ENCODE data around the gene CABP4.

Gene CABP4

DNA sequence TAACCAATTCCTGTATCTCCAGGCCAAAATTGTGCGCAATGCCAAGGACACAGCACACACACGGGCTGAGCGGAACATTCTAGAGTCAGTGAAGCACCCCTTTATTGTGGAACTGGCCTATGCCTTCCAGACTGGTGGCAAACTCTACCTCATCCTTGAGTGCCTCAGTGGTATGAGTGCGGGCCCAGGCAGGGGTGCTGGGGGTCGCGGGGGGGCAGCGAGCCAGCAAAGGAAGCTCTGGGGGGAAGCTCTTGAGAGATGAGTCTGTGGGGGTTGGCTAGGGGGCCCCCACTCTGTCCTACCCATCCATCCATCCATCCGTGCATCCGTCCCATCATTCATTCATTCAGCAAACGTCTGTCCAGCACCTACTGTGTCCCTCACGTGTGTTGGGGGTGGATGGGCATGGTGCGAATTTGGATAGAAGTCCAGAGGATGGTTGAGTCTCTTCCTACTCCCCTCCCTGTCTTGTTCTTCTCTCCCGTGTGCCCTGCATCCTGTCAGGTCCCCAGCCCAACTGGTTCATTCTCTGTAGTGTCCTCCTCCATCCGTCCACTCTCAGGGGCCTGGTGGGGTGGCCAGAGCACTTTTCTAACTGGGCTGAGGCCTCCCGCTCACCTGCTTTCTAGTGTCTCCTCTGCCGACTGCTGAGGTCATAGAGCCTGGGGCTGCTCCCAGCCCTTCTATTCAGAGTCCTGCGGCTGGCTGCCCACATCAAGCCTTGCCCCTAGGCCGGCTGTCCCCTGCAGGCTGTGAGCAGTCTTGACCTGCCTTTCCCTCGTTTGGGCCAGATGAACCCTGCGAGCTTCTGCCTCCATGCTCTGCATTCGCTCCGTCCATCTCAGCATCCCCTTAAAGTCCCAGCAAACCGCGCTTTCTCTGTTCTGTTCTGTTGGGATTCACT is 23.6 kb upstream of the CABP4 start:
- Histone ChIP-seq H3K27me3 (ENCODE audit: insufficient read depth, low read length) (no peaks in the 10 kb centered on the region), H3K27ac (ENCODE audit: low read depth, low read length, poor library complexity, severe bottlenecking) (peak overlapping the region; percentile 97), H3K4me3 (ENCODE audit: low read depth, low read length, poor library complexity, severe bottlenecking) (no peak overlapping the region), H3K36me3 (ENCODE audit: insufficient read depth, low read length) (peaks cover 62% of the 10 kb centered on the region), H2AFZ (ENCODE audit: low read length) (no peak overlapping the region), H3F3A (ENCODE audit: insufficient read depth, low read length) (no peaks in the 10 kb centered on the region), H3K9me3 (ENCODE audit: low read length) (no peaks in the 10 kb centered on the region), H3K4me2 (ENCODE audit: low read length) (no peak overlapping the region), H3K9me2 (ENCODE audit: low read depth, low read length) (no peaks in the 10 kb centered on the region), H4K20me1 (ENCODE audit: insufficient read depth, low read length) (no peaks in the 10 kb centered on the region), H3K9ac (ENCODE audit: low read length) (no peak overlapping the region; the same call in 1 of the 2 replicates), H3K4me1 (ENCODE audit: insufficient read depth, low read length, severe bottlenecking) (peaks cover 78% of the 10 kb centered on the region), H3K79me2 (ENCODE audit: insufficient read depth, low read length) (peaks cover 10% of the 10 kb centered on the region)
- no peak for TF ChIP-seq EZH2 (IDR thresholded peaks at IDR 0.05; ENCODE audit: borderline replicate concordance, low read length)
- TF ChIP-seq, protein P1, sequence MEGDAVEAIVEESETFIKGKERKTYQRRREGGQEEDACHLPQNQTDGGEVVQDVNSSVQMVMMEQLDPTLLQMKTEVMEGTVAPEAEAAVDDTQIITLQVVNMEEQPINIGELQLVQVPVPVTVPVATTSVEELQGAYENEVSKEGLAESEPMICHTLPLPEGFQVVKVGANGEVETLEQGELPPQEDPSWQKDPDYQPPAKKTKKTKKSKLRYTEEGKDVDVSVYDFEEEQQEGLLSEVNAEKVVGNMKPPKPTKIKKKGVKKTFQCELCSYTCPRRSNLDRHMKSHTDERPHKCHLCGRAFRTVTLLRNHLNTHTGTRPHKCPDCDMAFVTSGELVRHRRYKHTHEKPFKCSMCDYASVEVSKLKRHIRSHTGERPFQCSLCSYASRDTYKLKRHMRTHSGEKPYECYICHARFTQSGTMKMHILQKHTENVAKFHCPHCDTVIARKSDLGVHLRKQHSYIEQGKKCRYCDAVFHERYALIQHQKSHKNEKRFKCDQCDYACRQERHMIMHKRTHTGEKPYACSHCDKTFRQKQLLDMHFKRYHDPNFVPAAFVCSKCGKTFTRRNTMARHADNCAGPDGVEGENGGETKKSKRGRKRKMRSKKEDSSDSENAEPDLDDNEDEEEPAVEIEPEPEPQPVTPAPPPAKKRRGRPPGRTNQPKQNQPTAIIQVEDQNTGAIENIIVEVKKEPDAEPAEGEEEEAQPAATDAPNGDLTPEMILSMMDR (IDR thresholded peaks at IDR 0.05; ENCODE audit: low read length) = no peak

- peaks cover 65% of the 10 kb centered on the region for H3K36me3 ChIP-seq (ENCODE audit: insufficient read depth, low read length)
- no peaks in the 10 kb centered on the region for H3K9me2 ChIP-seq (ENCODE audit: low read depth, low read length)
- no peaks in the 10 kb centered on the region for H4K20me1 ChIP-seq (ENCODE audit: insufficient read depth, low read length)
- H3K27ac ChIP-seq (ENCODE audit: low read depth, low read length, poor library complexity, severe bottlenecking) = peak overlapping the region; percentile 97
- TF ChIP-seq EZH2 (IDR thresholded peaks at IDR 0.05; ENCODE audit: borderline replicate concordance, low read length) = no peak
- TF ChIP-seq, protein P1 (IDR thresholded peaks at IDR 0.05; ENCODE audit: low read length) = no peak
- H3K9me3 ChIP-seq (ENCODE audit: low read length) = no peaks in the 10 kb centered on the region
- peaks cover 10% of the 10 kb centered on the region for H3K79me2 ChIP-seq (ENCODE audit: insufficient read depth, low read length)
- H3K4me2 ChIP-seq (ENCODE audit: low read length) = peak overlapping the region; percentile 89; the same call in 1 of the 2 replicates
- H3K4me3 ChIP-seq (ENCODE audit: low read depth, low read length, poor library complexity, severe bottlenecking) = peak overlapping the region; percentile 18
- H2AFZ ChIP-seq (ENCODE audit: low read length) = no peak overlapping the region
- no peak overlapping the region; the same call in 1 of the 2 replicates for H3K9ac ChIP-seq (ENCODE audit: low read length)
- no peaks in the 10 kb centered on the region for H3F3A ChIP-seq (ENCODE audit: insufficient read depth, low read length)
- no peaks in the 10 kb centered on the region for H3K27me3 ChIP-seq (ENCODE audit: insufficient read depth, low read length)
- peaks cover 80% of the 10 kb centered on the region for H3K4me1 ChIP-seq (ENCODE audit: insufficient read depth, low read length, severe bottlenecking)
These were observed 22.4 kb upstream of the CABP4 start for GRCh38 chr11:67432655-67433349.

- Histone ChIP-seq H3K4me3 (ENCODE audit: low read depth, low read length, poor library complexity, severe bottlenecking) (peak overlapping the region; percentile 79), H3K27ac (ENCODE audit: low read depth, low read length, poor library complexity, severe bottlenecking) (peak overlapping the region; percentile 97), H3K9ac (ENCODE audit: low read length) (peak overlapping the region; percentile 92; the same call in 1 of the 2 replicates), H3K9me3 (ENCODE audit: low read length) (no peaks in the 10 kb centered on the region), H3K79me2 (ENCODE audit: insufficient read depth, low read length) (peaks cover 7% of the 10 kb centered on the region), H3F3A (ENCODE audit: insufficient read depth, low read length) (no peaks in the 10 kb centered on the region), H3K9me2 (ENCODE audit: low read depth, low read length) (no peaks in the 10 kb centered on the region), H3K4me1 (ENCODE audit: insufficient read depth, low read length, severe bottlenecking) (peaks cover 89% of the 10 kb centered on the region), H2AFZ (ENCODE audit: low read length) (no peak overlapping the region), H3K4me2 (ENCODE audit: low read length) (peak overlapping the region; percentile 89), H3K36me3 (ENCODE audit: insufficient read depth, low read length) (peaks cover 65% of the 10 kb centered on the region), H4K20me1 (ENCODE audit: insufficient read depth, low read length) (no peaks in the 10 kb centered on the region), H3K27me3 (ENCODE audit: insufficient read depth, low read length) (no peaks in the 10 kb centered on the region)
- no peak for TF ChIP-seq EZH2 (IDR thresholded peaks at IDR 0.05; ENCODE audit: borderline replicate concordance, low read length)
- TF ChIP-seq, protein P1 (IDR thresholded peaks at IDR 0.05; ENCODE audit: low read length) = no peak
These were observed 21.4 kb upstream of the CABP4 start for GRCh38 chr11:67433536-67434394.
